ENCODE measurements around the gene CCL4. TPM values are rescaled to one million over a fixed set of nuclear protein-coding genes. Genes with fewer than 3 reads are reported as not detected.
"Not testable (repeated sequence)": the region's sequence is repeated elsewhere in the genome, so short reads cannot be mapped to it uniquely, and the experiment has no call there.

CCL4 gene
- total and polyA plus RNA-seq, 2 experiments from 2014 or later = not detected

DNA sequence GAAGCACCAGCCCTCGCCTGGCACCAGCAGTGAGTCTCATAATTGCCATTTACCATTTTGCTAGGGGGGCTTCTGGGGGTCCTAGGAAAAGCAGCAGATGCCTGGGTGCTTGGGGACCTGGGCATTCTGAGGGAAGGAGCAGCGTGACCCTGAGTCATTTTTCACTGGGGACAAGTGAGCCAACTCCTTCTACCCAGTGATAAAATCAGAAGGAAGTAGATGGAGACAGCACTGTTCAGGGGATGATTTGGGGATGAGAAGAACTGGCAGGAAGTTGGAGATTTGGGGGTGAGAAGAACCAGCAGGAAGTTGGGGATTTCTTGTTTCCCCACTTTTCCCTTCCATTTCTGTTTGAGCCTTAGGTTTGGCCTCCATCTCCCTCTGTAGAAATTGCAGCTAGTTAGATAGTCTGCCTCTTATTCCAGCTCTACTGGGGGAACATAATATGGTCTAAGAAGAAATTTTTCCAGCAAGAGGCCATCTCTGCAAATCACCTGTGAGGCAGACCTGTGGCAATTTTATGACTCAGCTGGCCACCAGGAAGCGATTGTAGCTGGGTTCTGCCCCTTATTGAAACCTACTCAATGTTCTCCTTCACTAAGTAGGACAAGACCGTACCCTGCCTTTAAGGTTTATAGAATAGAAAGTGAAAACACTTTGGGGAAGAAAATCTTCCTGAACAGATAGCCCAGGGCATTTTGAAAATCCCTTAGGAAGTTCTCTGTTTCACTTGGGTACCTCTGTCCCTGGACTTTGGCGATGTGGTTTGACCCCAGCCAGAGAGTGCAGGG, 21.8 kb upstream of the CCL4 start:
- H3K4me3 Mint-ChIP-seq; H3K36me3 ChIP-seq (ENCODE audit: insufficient read depth); H3K36me3 Mint-ChIP-seq (ENCODE audit: low read depth); H3F3A ChIP-seq (replicated peaks; ENCODE audit: low read depth); H3K27ac ChIP-seq (ENCODE audit: low read depth); H3K9me3 Mint-ChIP-seq; H3K27me3 Mint-ChIP-seq (ENCODE audit: insufficient read depth, low read depth, poor library complexity); H3K27me3 ChIP-seq (ENCODE audit: insufficient read depth); H3K4me2 ChIP-seq; H3K27ac Mint-ChIP-seq; H2AFZ ChIP-seq; ATAC-seq; DNase-seq (ENCODE audit: low spot score); H3K79me2 ChIP-seq (replicated peaks; ENCODE audit: insufficient read depth); H3K9me2 ChIP-seq (ENCODE audit: insufficient read depth); H3K4me3 ChIP-seq; H4K20me1 ChIP-seq (replicated peaks; ENCODE audit: insufficient read depth): not testable (repeated sequence)
- peaks cover 16% of the 10 kb centered on the region for H3K4me1 Mint-ChIP-seq
- H3K4me1 ChIP-seq (ENCODE audit: insufficient read depth) = peaks cover 15% of the 10 kb centered on the region; the same call in 1 of the 2 replicates

DNA sequence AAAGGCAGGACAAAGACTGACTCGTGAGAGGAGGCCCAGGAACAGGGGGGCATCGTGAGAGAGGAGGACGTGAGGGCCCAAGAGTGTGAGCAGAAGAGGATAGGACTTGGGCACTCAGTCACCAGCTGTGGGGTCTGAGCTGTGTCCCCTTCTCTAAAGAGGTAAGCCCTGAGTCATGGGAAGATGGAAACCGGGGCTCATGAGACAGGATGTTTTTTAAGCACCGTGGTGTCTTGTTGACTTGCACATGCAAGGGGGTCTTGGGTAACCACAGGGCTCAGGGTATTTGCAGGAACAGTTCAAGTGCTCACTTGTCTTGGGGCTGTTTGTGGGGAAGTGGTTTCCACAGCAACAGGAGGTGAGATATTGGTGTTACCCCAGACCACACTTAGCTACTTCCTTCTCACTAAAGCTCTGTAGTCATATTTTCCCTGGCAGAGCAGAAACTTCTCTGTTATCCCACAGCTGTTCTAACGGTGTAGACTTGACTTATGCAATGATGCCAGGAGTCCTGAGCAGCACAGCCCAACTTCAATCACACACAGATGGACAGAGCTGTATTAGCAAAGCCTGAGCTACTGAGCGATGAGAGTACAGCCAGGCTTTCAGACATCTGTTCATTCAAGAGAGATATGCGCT, 21.0 kb upstream of the CCL4 start:
- not testable (repeated sequence) for H3K36me3 Mint-ChIP-seq (ENCODE audit: low read depth); H3K9me2 ChIP-seq (ENCODE audit: insufficient read depth); H3K27ac Mint-ChIP-seq; H3K9me3 Mint-ChIP-seq; H3K36me3 ChIP-seq (ENCODE audit: insufficient read depth); H4K20me1 ChIP-seq (replicated peaks; ENCODE audit: insufficient read depth); H3F3A ChIP-seq (replicated peaks; ENCODE audit: low read depth); H3K27ac ChIP-seq (ENCODE audit: low read depth); H3K4me2 ChIP-seq; H3K4me3 Mint-ChIP-seq; H3K27me3 Mint-ChIP-seq (ENCODE audit: insufficient read depth, low read depth, poor library complexity); ATAC-seq; H3K79me2 ChIP-seq (replicated peaks; ENCODE audit: insufficient read depth); DNase-seq (ENCODE audit: low spot score); H3K4me3 ChIP-seq; H2AFZ ChIP-seq; H3K27me3 ChIP-seq (ENCODE audit: insufficient read depth)
- peaks cover 16% of the 10 kb centered on the region for H3K4me1 Mint-ChIP-seq
- H3K4me1 ChIP-seq (ENCODE audit: insufficient read depth) = peaks cover 15% of the 10 kb centered on the region; the same call in 1 of the 2 replicates

- not testable (repeated sequence) for H3K27me3 Mint-ChIP-seq (ENCODE audit: insufficient read depth, low read depth, poor library complexity); H3K36me3 Mint-ChIP-seq (ENCODE audit: low read depth); H3K27ac Mint-ChIP-seq
Measured at GRCh38 chr17:36083691-36084090, 19.9 kb upstream of the CCL4 start.

DNA sequence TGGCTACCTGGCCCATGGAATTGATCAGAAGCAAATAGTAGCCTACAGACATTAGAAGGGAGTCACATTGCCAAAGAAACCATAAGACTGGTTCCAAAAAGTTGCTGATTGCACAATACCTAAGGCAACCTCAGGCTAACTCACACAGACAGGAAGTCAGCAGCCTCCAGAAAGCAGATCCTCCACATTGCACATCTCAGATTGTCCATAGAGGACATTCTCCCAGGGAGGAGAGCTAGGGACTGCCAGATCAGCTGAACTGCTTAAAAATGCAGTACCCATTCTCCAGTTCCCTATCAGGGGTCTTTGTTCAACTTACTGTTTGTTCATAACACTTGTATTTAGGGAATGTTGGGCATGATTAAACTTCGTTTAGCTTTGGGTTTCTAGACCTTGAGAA, 17.9 kb upstream of the CCL4 start:
- no peaks in the 10 kb centered on the region for H3K36me3 ChIP-seq (ENCODE audit: insufficient read depth)
- H3K79me2 ChIP-seq (replicated peaks; ENCODE audit: insufficient read depth) = no peaks in the 10 kb centered on the region
- H3K4me3 Mint-ChIP-seq = no peak overlapping the region
- no peaks in the 10 kb centered on the region for H3K36me3 Mint-ChIP-seq (ENCODE audit: low read depth)
- H3K4me1 Mint-ChIP-seq = peaks cover 19% of the 10 kb centered on the region
- H3K27me3 Mint-ChIP-seq (ENCODE audit: insufficient read depth, low read depth, poor library complexity) = peaks cover 5% of the 10 kb centered on the region
- DNase-seq (ENCODE audit: low spot score) (no peak), ATAC-seq (no peak)
- no peaks in the 10 kb centered on the region for H3F3A ChIP-seq (replicated peaks; ENCODE audit: low read depth)
- H3K4me3 ChIP-seq = no peak overlapping the region
- no peak overlapping the region for H3K4me2 ChIP-seq
- peak overlapping the region; percentile 3 for H3K27ac Mint-ChIP-seq
- H3K4me1 ChIP-seq (ENCODE audit: insufficient read depth) = peaks cover 15% of the 10 kb centered on the region; the same call in 1 of the 2 replicates
- no peak overlapping the region for H3K27ac ChIP-seq (ENCODE audit: low read depth)
- H3K9me3 Mint-ChIP-seq = no peaks in the 10 kb centered on the region
- no peaks in the 10 kb centered on the region for H3K9me2 ChIP-seq (ENCODE audit: insufficient read depth)
- no peaks in the 10 kb centered on the region for H4K20me1 ChIP-seq (replicated peaks; ENCODE audit: insufficient read depth)
- 0 out of 2 replicates have a peak overlapping the region, but pooled peaks have one; percentile 21 for H2AFZ ChIP-seq
- no peaks in the 10 kb centered on the region for H3K27me3 ChIP-seq (ENCODE audit: insufficient read depth)
- TF ChIP-seq, protein P1, sequence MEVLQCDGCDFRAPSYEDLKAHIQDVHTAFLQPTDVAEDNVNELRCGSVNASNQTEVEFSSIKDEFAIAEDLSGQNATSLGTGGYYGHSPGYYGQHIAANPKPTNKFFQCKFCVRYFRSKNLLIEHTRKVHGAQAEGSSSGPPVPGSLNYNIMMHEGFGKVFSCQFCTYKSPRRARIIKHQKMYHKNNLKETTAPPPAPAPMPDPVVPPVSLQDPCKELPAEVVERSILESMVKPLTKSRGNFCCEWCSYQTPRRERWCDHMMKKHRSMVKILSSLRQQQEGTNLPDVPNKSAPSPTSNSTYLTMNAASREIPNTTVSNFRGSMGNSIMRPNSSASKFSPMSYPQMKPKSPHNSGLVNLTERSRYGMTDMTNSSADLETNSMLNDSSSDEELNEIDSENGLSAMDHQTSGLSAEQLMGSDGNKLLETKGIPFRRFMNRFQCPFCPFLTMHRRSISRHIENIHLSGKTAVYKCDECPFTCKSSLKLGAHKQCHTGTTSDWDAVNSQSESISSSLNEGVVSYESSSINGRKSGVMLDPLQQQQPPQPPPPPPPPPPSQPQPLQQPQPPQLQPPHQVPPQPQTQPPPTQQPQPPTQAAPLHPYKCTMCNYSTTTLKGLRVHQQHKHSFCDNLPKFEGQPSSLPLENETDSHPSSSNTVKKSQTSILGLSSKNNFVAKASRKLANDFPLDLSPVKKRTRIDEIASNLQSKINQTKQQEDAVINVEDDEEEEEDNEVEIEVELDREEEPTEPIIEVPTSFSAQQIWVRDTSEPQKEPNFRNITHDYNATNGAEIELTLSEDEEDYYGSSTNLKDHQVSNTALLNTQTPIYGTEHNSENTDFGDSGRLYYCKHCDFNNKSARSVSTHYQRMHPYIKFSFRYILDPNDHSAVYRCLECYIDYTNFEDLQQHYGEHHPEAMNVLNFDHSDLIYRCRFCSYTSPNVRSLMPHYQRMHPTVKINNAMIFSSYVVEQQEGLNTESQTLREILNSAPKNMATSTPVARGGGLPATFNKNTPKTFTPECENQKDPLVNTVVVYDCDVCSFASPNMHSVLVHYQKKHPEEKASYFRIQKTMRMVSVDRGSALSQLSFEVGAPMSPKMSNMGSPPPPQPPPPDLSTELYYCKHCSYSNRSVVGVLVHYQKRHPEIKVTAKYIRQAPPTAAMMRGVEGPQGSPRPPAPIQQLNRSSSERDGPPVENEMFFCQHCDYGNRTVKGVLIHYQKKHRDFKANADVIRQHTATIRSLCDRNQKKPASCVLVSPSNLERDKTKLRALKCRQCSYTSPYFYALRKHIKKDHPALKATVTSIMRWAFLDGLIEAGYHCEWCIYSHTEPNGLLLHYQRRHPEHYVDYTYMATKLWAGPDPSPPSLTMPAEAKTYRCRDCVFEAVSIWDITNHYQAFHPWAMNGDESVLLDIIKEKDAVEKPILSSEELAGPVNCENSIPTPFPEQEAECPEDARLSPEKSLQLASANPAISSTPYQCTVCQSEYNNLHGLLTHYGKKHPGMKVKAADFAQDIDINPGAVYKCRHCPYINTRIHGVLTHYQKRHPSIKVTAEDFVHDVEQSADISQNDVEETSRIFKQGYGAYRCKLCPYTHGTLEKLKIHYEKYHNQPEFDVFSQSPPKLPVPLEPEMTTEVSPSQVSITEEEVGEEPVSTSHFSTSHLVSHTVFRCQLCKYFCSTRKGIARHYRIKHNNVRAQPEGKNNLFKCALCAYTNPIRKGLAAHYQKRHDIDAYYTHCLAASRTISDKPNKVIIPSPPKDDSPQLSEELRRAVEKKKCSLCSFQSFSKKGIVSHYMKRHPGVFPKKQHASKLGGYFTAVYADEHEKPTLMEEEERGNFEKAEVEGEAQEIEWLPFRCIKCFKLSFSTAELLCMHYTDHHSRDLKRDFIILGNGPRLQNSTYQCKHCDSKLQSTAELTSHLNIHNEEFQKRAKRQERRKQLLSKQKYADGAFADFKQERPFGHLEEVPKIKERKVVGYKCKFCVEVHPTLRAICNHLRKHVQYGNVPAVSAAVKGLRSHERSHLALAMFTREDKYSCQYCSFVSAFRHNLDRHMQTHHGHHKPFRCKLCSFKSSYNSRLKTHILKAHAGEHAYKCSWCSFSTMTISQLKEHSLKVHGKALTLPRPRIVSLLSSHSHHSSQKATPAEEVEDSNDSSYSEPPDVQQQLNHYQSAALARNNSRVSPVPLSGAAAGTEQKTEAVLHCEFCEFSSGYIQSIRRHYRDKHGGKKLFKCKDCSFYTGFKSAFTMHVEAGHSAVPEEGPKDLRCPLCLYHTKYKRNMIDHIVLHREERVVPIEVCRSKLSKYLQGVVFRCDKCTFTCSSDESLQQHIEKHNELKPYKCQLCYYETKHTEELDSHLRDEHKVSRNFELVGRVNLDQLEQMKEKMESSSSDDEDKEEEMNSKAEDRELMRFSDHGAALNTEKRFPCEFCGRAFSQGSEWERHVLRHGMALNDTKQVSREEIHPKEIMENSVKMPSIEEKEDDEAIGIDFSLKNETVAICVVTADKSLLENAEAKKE (CRISPR knock-in tag; IDR thresholded peaks at IDR 0.05) = no peak

More at GRCh38 chr17:36083691-36084090, 19.9 kb upstream of the CCL4 start:
- H3K36me3 ChIP-seq (ENCODE audit: insufficient read depth); H2AFZ ChIP-seq; H3K27ac ChIP-seq (ENCODE audit: low read depth); H3K9me2 ChIP-seq (ENCODE audit: insufficient read depth); H3K4me2 ChIP-seq; H3K79me2 ChIP-seq (replicated peaks; ENCODE audit: insufficient read depth); H4K20me1 ChIP-seq (replicated peaks; ENCODE audit: insufficient read depth); ATAC-seq; H3F3A ChIP-seq (replicated peaks; ENCODE audit: low read depth); DNase-seq (ENCODE audit: low spot score); H3K27me3 ChIP-seq (ENCODE audit: insufficient read depth); H3K4me3 ChIP-seq; H3K9me3 Mint-ChIP-seq; H3K4me3 Mint-ChIP-seq: not testable (repeated sequence)
- peaks cover 16% of the 10 kb centered on the region for H3K4me1 Mint-ChIP-seq
- H3K4me1 ChIP-seq (ENCODE audit: insufficient read depth) = peaks cover 15% of the 10 kb centered on the region; the same call in 1 of the 2 replicates
